Heart right ventricle (tissue), 16 donors: Measurements from ENCODE around the gene RAB44. TPM values are rescaled to one million over a fixed set of nuclear protein-coding genes. Genes with fewer than 3 reads are reported as not detected.

Experiments used
- ATAC-seq, 8 donors: fragments of 200-7000 bp; cut with Tn5 transposase; one replicate each; pipeline ENCODE4 v1.9.1; 2020; ENCODE audit warnings: mild to moderate bottlenecking in 8 of 8, moderate library complexity in 8 of 8, moderate number of reproducible peaks in 1 of 8
- DNase-seq, 2 donors: peaks; one replicate each; pipeline ENCODE4 v3.0.0-alpha.2; 2020
- H3K27ac ChIP-seq, 10 donors: fragments of 200-600 bp; sonication (generic) in 2 of 10; one replicate each; pipeline versions ENCODE4 v1.5.0 to v1.8.0; 2020 to 2022; ENCODE audit warnings: mild to moderate bottlenecking in 3 of 10
- H3K27me3 ChIP-seq, 7 donors: fragments of 200-600 bp; one replicate each; pipeline ENCODE4 v1.8.0; 2021 to 2022; ENCODE audit warnings: mild to moderate bottlenecking in 2 of 7
- H3K36me3 ChIP-seq, 9 donors: fragments of 200-600 bp; sonication (generic) in 1 of 9; one replicate each; pipeline versions ENCODE4 v1.5.0 to v1.8.0; 2020 to 2022; ENCODE audit warnings: mild to moderate bottlenecking in 2 of 9
- H3K4me1 ChIP-seq, 9 donors: fragments of 200-600 bp; sonication (generic) in 1 of 9; one replicate each; pipeline versions ENCODE4 v1.5.0 to v1.8.0; 2020 to 2022; ENCODE audit warnings: mild to moderate bottlenecking in 4 of 9
- H3K4me3 ChIP-seq, 10 donors: fragments of 200-600 bp; sonication (generic) in 2 of 10; one replicate each; pipeline versions ENCODE4 v1.5.0 to v1.8.0; 2020 to 2022; ENCODE audit warnings: mild to moderate bottlenecking in 7 of 10, moderate library complexity in 2 of 10
- H3K9me3 ChIP-seq, 11 donors: fragments of 200-600 bp in 10 of 11; sonication (generic) in 2 of 11; one replicate each; pipeline versions ENCODE4 v1.5.0 to v1.8.0; 2013 to 2022; ENCODE audit warnings: mild to moderate bottlenecking in 2 of 11, control low read depth in 1 of 11, moderate library complexity in 1 of 11
- whole genome bisulfite sequencing, 2 donors: extraction: QIAGEN DNeasy Blood & Tissue Kit; methylation state at CpG; one replicate each; pipeline ENCODE4 v1.1.7; 2013; ENCODE audit warnings: inconsistent platforms in 1 of 2; 5-methylcytosine and 5-hydroxymethylcytosine counted together
- intact Hi-C, 10 donors: fragments of 100-400 bp; cut with DNase I; formaldehyde crosslinking; loops; one replicate each; pipeline versions ENCODE4 v1.11.1 to v1.14.2; 2022
- polyA plus RNA-seq, 2 donors: library from polyadenylated mRNA; stranded (reverse); fragments of 200-250 nt; gene quantifications; one replicate each; pipeline ENCODE4 v1.2.3, GENCODE V29; 2013
- total RNA-seq, 10 donors: library from RNA; stranded (reverse); fragmentation: NEBNext Ultra II Directional in 3 of 10; extraction: Animal tissue kit (Norgen Biotek cat#: 25700) in 3 of 10; gene quantifications; one replicate each; pipeline versions ENCODE4 v1.2.1 to v1.2.4, GENCODE V29; 2021 to 2023
- TF ChIP-seq, protein P1 (sequence below), 9 donors: fragments of 200-600 bp; sonication (generic) in 2 of 9; IDR thresholded peaks; one replicate each; pipeline versions ENCODE4 v1.5.0 to v1.8.0; 2021 to 2022; ENCODE audit warnings: antibody characterized with exemption in 9 of 9, mild to moderate bottlenecking in 5 of 9, moderate library complexity in 1 of 9
- donor health status: Arrhythmogenic right ventricular cardiomyopathy.
- donor health status: ischemic (EF 13 %, LVEDD 7.1; RV severe dilation, severe dysfunction).
- donor health status: healthy with polysubstance abuse.
- donor health status: DM: no; HTN: yes; CAD: no.
- donor health status: DM: no; HTN: no; CAD: no.
- donor health status: ischemic (EF 25% LVEDD 6.9; RV normal size, moderate dysfunction).
- donor health status: ischemic (EF 25% LVEDD 5.7; RV mildly dilated, moderate dysfunction).
- donor health status: healthy.
- donor health status: DM: yes; HTN: yes; CAD: no.
- donor health status: Ischemic cardiomyopathy.
- donor health status: ischemic (EF 35%, LVEDD 5.7; RV mildly dilated, moderate dysfunction).
- donor health status: nonischemic (EF 11% LVEDD 7.7; RV severe dilation, severe dysfunction).
- donor health status: DM: yes; HTN: yes; CAD: no.
- donor health status: PGD.
- donor health status: ischemic (EF 29% LVEDD 5.4; RV normal size, mild dysfunction).
- donor health status: nonischemic (EF 23%, LVEDD 6.1; RV moderate dilation, normal function).

RAB44 gene
- total and polyA plus RNA-seq, 12 donors: 0.03 to 0.39 (median 0.06) TPM; not detected in 6

DNA sequence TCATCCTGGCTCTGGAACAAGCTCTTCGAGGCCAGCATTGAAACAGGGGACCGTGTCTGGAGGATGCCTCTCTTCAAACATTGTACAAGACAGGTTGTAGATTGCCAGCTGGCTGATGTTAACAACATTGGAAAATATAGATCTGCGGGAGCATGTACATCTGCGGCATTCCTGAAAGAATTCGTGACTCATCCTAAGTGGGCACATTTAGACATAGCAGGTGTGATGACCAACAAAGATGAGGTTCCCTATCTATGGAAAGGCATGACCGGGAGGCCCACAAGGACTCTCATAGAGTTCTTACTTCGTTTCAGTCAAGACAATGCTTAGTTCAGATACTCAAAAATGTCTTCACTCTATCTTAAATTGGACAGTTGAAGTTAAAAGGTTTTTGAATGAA is 22.7 kb upstream of the RAB44 start:
- intact Hi-C loops: loop anchor here in 3 of 10 donors (5.0 kb wide), 2 partner anchors 38 to 48 kb away; no protein-coding TSS in a partner anchor
- Histone ChIP-seq H3K27ac (no peak overlapping the region), H3K4me1 (peaks cover 0 to 39% (median 18%) of the 10 kb centered on the region in 9 donors), H3K36me3 (no peaks in the 10 kb centered on the region), H3K27me3 (no peaks in the 10 kb centered on the region), H3K4me3 (no peak overlapping the region), H3K9me3 (peaks cover 0 to 5% (median 0%) of the 10 kb centered on the region in 11 donors)
- 92 to 94% methylated on average over 7 of the region's 7 CpGs for WGBS, 2 donors
- ATAC-seq: no peak
- TF ChIP-seq, protein P1, sequence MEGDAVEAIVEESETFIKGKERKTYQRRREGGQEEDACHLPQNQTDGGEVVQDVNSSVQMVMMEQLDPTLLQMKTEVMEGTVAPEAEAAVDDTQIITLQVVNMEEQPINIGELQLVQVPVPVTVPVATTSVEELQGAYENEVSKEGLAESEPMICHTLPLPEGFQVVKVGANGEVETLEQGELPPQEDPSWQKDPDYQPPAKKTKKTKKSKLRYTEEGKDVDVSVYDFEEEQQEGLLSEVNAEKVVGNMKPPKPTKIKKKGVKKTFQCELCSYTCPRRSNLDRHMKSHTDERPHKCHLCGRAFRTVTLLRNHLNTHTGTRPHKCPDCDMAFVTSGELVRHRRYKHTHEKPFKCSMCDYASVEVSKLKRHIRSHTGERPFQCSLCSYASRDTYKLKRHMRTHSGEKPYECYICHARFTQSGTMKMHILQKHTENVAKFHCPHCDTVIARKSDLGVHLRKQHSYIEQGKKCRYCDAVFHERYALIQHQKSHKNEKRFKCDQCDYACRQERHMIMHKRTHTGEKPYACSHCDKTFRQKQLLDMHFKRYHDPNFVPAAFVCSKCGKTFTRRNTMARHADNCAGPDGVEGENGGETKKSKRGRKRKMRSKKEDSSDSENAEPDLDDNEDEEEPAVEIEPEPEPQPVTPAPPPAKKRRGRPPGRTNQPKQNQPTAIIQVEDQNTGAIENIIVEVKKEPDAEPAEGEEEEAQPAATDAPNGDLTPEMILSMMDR (IDR thresholded peaks at IDR 0.05): no peak
- no peak for DNase-seq

DNA sequence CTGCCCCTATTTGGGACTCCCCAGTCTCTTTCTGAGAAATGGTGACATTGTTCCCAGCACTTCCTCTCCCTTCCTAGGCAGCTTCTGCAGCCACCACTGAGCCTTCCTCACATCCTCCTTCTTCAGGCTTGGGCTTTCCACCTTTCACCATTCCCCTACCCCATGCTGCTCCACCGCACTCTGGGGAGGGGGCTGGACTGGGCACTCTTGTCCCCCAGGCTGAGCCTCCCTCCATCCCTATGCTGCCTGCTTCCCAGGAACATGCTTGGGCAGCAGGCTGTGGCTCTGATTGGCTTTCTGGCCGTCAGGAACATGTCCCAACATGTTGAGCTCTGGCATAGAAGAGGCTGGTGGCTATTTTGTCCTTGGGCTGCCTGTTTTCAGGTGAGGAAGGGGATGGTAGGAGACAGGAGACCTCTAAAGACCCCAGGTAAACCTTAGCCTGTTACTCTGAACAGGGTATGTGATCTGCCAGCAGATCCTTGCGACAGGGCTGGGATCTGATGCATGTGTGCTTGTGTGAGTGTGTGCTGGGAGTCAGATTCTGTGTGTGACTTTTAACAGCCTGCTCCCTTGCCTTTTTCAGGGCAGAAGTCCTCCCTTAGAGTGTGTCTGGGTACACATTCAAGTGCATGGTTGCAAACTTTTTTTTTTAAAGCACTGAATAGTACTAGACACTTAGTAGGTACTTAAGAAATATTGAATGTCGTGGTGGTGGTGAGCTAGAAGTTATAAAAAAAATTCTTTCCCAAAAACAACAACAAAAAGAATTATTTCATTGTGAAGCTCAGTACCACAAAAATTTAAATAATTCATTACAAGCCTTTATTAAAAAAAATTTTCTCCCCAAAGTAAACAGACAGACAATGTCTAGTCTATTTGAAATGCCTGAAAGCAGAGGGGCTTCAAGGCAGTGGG is 21.2 kb upstream of the RAB44 start:
- Histone ChIP-seq H3K36me3 (no peaks in the 10 kb centered on the region), H3K4me3 (no peak overlapping the region), H3K27me3 (no peaks in the 10 kb centered on the region), H3K9me3 (no peaks in the 10 kb centered on the region), H3K27ac (peak overlapping the region in 9 of 10 donors; percentile 7 to 100 (median 98)), H3K4me1 (peaks cover 4 to 47% (median 25%) of the 10 kb centered on the region in 9 donors)
- DNase-seq (no peak), ATAC-seq (no peak)
- TF ChIP-seq, protein P1 (IDR thresholded peaks at IDR 0.05): no peak
- 74 to 80% methylated on average over 4 of the region's 4 CpGs for WGBS, 2 donors
- intact Hi-C loops: loop anchor here in 1 of 10 donors (5.0 kb wide), 1 partner anchor 49 kb away; no protein-coding TSS in a partner anchor

DNA sequence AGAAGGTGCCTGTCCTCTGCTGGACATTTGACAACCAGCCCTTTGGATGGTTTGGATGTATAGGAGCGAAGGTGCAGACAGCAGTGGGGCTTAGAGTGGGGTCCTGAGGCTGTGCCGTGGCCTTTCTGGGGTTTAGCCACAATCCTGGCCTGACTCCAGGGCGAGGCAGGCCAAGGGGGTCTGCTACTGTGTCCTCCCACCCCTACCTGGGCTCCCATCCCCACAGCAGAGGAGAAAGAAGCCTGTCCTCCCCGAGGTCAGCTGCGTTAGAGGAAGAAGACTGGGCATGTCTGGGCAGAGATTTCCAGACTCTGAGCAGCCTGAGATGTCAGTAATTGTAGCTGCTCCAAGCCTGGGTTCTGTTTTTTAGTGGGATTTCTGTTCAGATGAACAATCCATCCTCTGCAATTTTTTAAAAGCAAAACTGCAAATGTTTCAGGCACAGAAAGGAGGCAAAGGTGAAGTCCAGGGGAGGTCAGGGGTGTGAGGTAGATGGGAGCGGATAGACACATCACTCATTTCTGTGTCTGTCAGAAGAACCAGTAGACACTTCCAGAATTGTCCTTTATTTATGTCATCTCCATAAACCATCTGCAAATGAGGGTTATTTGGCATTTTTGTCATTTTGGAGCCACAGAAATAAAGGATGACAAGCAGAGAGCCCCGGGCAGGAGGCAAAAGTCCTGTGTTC is 20.4 kb upstream of the RAB44 start:
- H3K27ac ChIP-seq: peak overlapping the region; percentile 55 to 100 (median 98)
- no peaks in the 10 kb centered on the region for H3K27me3 ChIP-seq
- ATAC-seq: no peak
- peak overlapping the region in 1 of 10 donors; percentile 89 for H3K4me3 ChIP-seq
- no peak for DNase-seq
- peaks cover 0 to 6% (median 0%) of the 10 kb centered on the region in 9 donors for H3K36me3 ChIP-seq
- WGBS, 2 donors: 68 to 73% methylated on average over 7 of the region's 7 CpGs
- intact Hi-C loops: loop anchor here in 1 of 10 donors (5.0 kb wide), 1 partner anchor 50 kb away; no protein-coding TSS in a partner anchor
- TF ChIP-seq, protein P1 (IDR thresholded peaks at IDR 0.05): no peak
- peaks cover 5 to 55% (median 32%) of the 10 kb centered on the region in 9 donors for H3K4me1 ChIP-seq
- no peaks in the 10 kb centered on the region for H3K9me3 ChIP-seq
